CD14-positive monocyte (primary cell): Measurements from ENCODE around the gene PUM1. TPM values are rescaled to one million over a fixed set of nuclear protein-coding genes. Genes with fewer than 3 reads are reported as not detected.

Experiments used
- DNase-seq, 3 donors: peaks; one replicate each; pipeline ENCODE4 v3.0.0-alpha.2; 2011 to 2022
- H2AFZ ChIP-seq: 2 replicates; pipeline ENCODE4 v1.6.0; 2012; ENCODE audit warnings: mild to moderate bottlenecking, low read depth, low read length, inconsistent platforms; ENCODE audit not compliant: insufficient read depth, poor library complexity, severe bottlenecking
- H3K27ac ChIP-seq, 2 donors: 1 replicate in 1 of 2; 2 replicates in 1 of 2; pipeline ENCODE4 v1.5.1; 2012 to 2013; ENCODE audit warnings: low read length in 2 of 2, control low read depth in 1 of 2, inconsistent platforms in 1 of 2, low read depth in 1 of 2, mild to moderate bottlenecking in 1 of 2
- H3K27me3 ChIP-seq, 2 donors: one replicate each; pipeline versions ENCODE4 v1.6.0 to v1.6.1; 2011 to 2013; ENCODE audit warnings: low read length in 2 of 2; ENCODE audit not compliant: control insufficient read depth in 2 of 2, insufficient read depth in 2 of 2
- H3K36me3 ChIP-seq, 2 donors: replicated peaks in 1 of 2; 1 replicate in 1 of 2; 2 replicates in 1 of 2; pipeline versions ENCODE4 v1.5.1 to v1.6.1; 2012 to 2013; ENCODE audit warnings: low read length in 2 of 2, control low read depth in 1 of 2, inconsistent platforms in 1 of 2, mild to moderate bottlenecking in 1 of 2; ENCODE audit not compliant: insufficient read depth in 2 of 2, control insufficient read depth in 1 of 2
- H3K4me1 ChIP-seq, 2 donors: 1 replicate in 1 of 2; 2 replicates in 1 of 2; pipeline versions ENCODE4 v1.5.1 to v1.6.1; 2012 to 2013; ENCODE audit warnings: low read length in 2 of 2, control low read depth in 1 of 2, inconsistent platforms in 1 of 2, mild to moderate bottlenecking in 1 of 2, moderate library complexity in 1 of 2; ENCODE audit not compliant: insufficient read depth in 2 of 2, control insufficient read depth in 1 of 2
- H3K4me2 ChIP-seq: replicated peaks from 2 replicates; pipeline ENCODE3; 2012; ENCODE audit warnings: low read length, moderate library complexity, mild to moderate bottlenecking; ENCODE audit not compliant: poor library complexity, severe bottlenecking; ENCODE audit errors: extremely low read depth
- H3K4me3 ChIP-seq, 3 experiments: fragments of 200-600 bp in 1 of 3; sonication (generic) in 1 of 3; replicated peaks in 1 of 3; 1 replicate in 2 of 3; 2 replicates in 1 of 3; pipeline ENCODE4 v1.5.1; 2011 to 2013; ENCODE audit warnings: low read length in 3 of 3, mild to moderate bottlenecking in 3 of 3, control low read depth in 2 of 3, low read depth in 2 of 3, inconsistent platforms in 1 of 3, moderate library complexity in 1 of 3
- H3K79me2 ChIP-seq: 2 replicates; pipeline ENCODE4 v1.6.0; 2012; ENCODE audit warnings: mild to moderate bottlenecking, control low read depth, inconsistent platforms, low read length, moderate library complexity; ENCODE audit not compliant: insufficient read depth
- H3K9ac ChIP-seq: 2 replicates; pipeline ENCODE4 v1.6.0; 2017; ENCODE audit warnings: low read length, mild to moderate bottlenecking; ENCODE audit not compliant: insufficient read depth, poor library complexity, severe bottlenecking
- H3K9me3 ChIP-seq, 2 donors: replicated peaks in 1 of 2; 1 replicate in 1 of 2; 2 replicates in 1 of 2; pipeline versions ENCODE4 v1.5.1 to v1.6.1; 2012 to 2013; ENCODE audit warnings: low read length in 2 of 2, control low read depth in 1 of 2; ENCODE audit not compliant: control insufficient read depth in 1 of 2, insufficient read depth in 1 of 2
- H4K20me1 ChIP-seq: 2 replicates; pipeline ENCODE4 v1.6.0; 2012; ENCODE audit warnings: mild to moderate bottlenecking, low read length, control low read depth, moderate library complexity; ENCODE audit not compliant: insufficient read depth
- H3K27ac Mint-ChIP-seq, 7 donors: one replicate each; pipeline ENCODE4 v1.8.0; 2020; ENCODE audit warnings: mild to moderate bottlenecking in 7 of 7, mixed read lengths in 7 of 7, moderate library complexity in 6 of 7, inconsistent platforms in 2 of 7
- H3K27me3 Mint-ChIP-seq, 3 donors: one replicate each; pipeline ENCODE4 v1.8.0; 2021 to 2022; ENCODE audit warnings: low read depth in 3 of 3, mild to moderate bottlenecking in 3 of 3, mixed read lengths in 3 of 3, moderate library complexity in 3 of 3, inconsistent platforms in 1 of 3
- H3K36me3 Mint-ChIP-seq, 2 donors: one replicate each; pipeline ENCODE4 v1.8.0; 2020; ENCODE audit warnings: mixed read lengths in 2 of 2, inconsistent platforms in 1 of 2, mild to moderate bottlenecking in 1 of 2
- H3K4me1 Mint-ChIP-seq: one replicate; pipeline ENCODE4 v1.8.0; 2020; ENCODE audit warnings: mild to moderate bottlenecking, mixed read lengths
- H3K4me3 Mint-ChIP-seq, 2 donors: one replicate each; pipeline ENCODE4 v1.8.0; 2020; ENCODE audit warnings: mild to moderate bottlenecking in 2 of 2, mixed read lengths in 2 of 2, moderate library complexity in 1 of 2
- H3K9me3 Mint-ChIP-seq, 7 donors: one replicate each; pipeline ENCODE4 v1.8.0; 2020 to 2022; ENCODE audit warnings: mixed read lengths in 7 of 7, mild to moderate bottlenecking in 6 of 7, moderate library complexity in 6 of 7, inconsistent platforms in 2 of 7
- CTCF ChIP-seq: fragments of 200-600 bp; IDR thresholded peaks from one replicate; pipeline ENCODE4 v1.8.0; 2022; ENCODE audit warnings: antibody characterized with exemption, mild to moderate bottlenecking
- WGBS: methylation state at CpG from one replicate; pipeline ENCODE4 v1.1.5; 2013; ENCODE audit warnings: missing lambda C conversion rate; ENCODE audit not compliant: insufficient coverage; 5-methylcytosine and 5-hydroxymethylcytosine counted together
- intact Hi-C, 2 donors: fragments of 100-400 bp; cut with micrococcal nuclease; formaldehyde crosslinking; loops; one replicate each; pipeline versions ENCODE4 v1.15.0 to v1.15.1; 2023
- polyA plus RNA-seq, 3 donors: library from polyadenylated mRNA; depleted of rRNA in 1 of 3; unstranded in 2 of 3; stranded (reverse) in 1 of 3; fragments of 300-500 nt in 2 of 3; fragments of >200 nt in 1 of 3; fragmentation: Illumina TruSeq in 2 of 3; gene quantifications; 1 replicate in 2 of 3; 2 replicates in 1 of 3; pipeline ENCODE4 v1.2.3, GENCODE V29; 2012 to 2021

PUM1 gene
- polyA plus RNA-seq, 3 donors = 55.0 to 86.1 (median 62.4) TPM

- H4K20me1 ChIP-seq = peaks cover 92% of the 10 kb centered on the region
- H3K4me2 ChIP-seq = no peak overlapping the region
- intact Hi-C loops = no loop called here
- no peak for DNase-seq
- H3K36me3 ChIP-seq = peaks cover 78 to 99% of the 10 kb centered on the region in 2 donors
- H3K27me3 ChIP-seq = no peaks in the 10 kb centered on the region
- no peaks in the 10 kb centered on the region for H3K9me3 ChIP-seq
- Mint-ChIP-seq H3K36me3 (peaks cover 75 to 93% of the 10 kb centered on the region in 2 donors), H3K9me3 (no peaks in the 10 kb centered on the region), H3K4me1 (no peaks in the 10 kb centered on the region), H3K27ac (no peak overlapping the region), H3K4me3 (no peak overlapping the region), H3K27me3 (no peaks in the 10 kb centered on the region)
- H3K9ac ChIP-seq = no peak overlapping the region
- no CpG with 5 or more reads among the region's 1 CpG for WGBS
- no peak overlapping the region for H3K27ac ChIP-seq
- TF ChIP-seq CTCF = no peak
- H3K4me1 ChIP-seq = no peaks in the 10 kb centered on the region
- peaks cover 38% of the 10 kb centered on the region for H3K79me2 ChIP-seq
- H2AFZ ChIP-seq = no peak overlapping the region
- H3K4me3 ChIP-seq = no peak overlapping the region
Measured at GRCh38 chr1:30955448-30956015, 110.0 kb downstream of the PUM1 start.

DNA sequence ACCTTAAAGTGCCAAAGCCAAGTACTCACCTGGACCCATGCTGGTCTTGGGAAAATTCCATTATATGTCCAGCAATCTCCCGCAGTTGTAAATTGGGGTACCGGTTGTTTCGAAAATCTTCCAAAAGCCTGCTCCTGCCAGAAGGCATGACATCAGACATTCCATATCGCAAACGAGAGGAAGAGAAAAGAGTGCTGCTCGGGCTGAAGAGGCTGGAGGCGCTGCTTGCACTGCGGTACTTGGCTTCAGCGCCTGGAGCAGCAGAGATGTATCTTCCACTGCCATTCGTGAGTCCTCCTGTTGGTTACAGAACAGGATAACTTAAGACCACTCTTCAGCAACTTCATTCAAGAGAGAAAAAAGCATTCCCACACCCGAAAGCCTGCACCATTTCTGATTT lies 111.8 kb downstream of the PUM1 start:
- H3K36me3 Mint-ChIP-seq = peaks cover 73 to 89% of the 10 kb centered on the region in 2 donors
- Histone ChIP-seq H3K4me1 (no peaks in the 10 kb centered on the region), H3K9ac (no peak overlapping the region), H4K20me1 (peaks cover 85% of the 10 kb centered on the region), H3K79me2 (peaks cover 24% of the 10 kb centered on the region), H3K9me3 (no peaks in the 10 kb centered on the region), H3K4me3 (no peak overlapping the region), H3K36me3 (peaks cover 81 to 98% of the 10 kb centered on the region in 2 donors), H3K27me3 (no peaks in the 10 kb centered on the region), H3K27ac (no peak overlapping the region), H3K4me2 (no peak overlapping the region), H2AFZ (no peak overlapping the region)
- DNase-seq = no peak
- no peaks in the 10 kb centered on the region for H3K27me3 Mint-ChIP-seq
- no peak overlapping the region for H3K4me3 Mint-ChIP-seq
- no peaks in the 10 kb centered on the region for H3K9me3 Mint-ChIP-seq
- no peaks in the 10 kb centered on the region for H3K4me1 Mint-ChIP-seq
- no peak overlapping the region for H3K27ac Mint-ChIP-seq
- no peak for TF ChIP-seq CTCF
- intact Hi-C loops = no loop called here
- WGBS = 97% methylated on average over 9 of the region's 11 CpGs
